DMS53 (cell line): ENCODE data around the gene PREX1.
"Not testable (repeated sequence)": the region's sequence is repeated elsewhere in the genome, so short reads cannot be mapped to it uniquely, and the experiment has no call there.

ENCODE experiments used
- DNase-seq: peaks from one replicate; lab custom pipeline; 2025; lab: John Stamatoyannopoulos, UW

Gene PREX1

GRCh38 chr20:48827855-48828733 lies at the start of gene PREX1:
Gene PREX1, minus strand, starts transcription at chr20:48827999. Its CDS starts 139 bp downstream, at chr20:48827860.
- no peak for DNase-seq

- no peak for DNase-seq
These were observed 49.5 kb upstream of the PREX1 start for GRCh38 chr20:48877304-48877703.

- DNase-seq, result no peak
These were observed 48.1 kb upstream of the PREX1 start for GRCh38 chr20:48875914-48876240.

- no peak for DNase-seq
These were observed 47.6 kb upstream of the PREX1 start for GRCh38 chr20:48875233-48875913.

- DNase-seq, result not testable (repeated sequence)
These were observed 41.6 kb upstream of the PREX1 start for GRCh38 chr20:48869442-48869841.

- no peak for DNase-seq
These were observed 39.1 kb upstream of the PREX1 start for GRCh38 chr20:48866936-48867335.

- no peak for DNase-seq
These were observed 37.0 kb upstream of the PREX1 start for GRCh38 chr20:48864738-48865318.

- no peak for DNase-seq
These were observed 36.5 kb upstream of the PREX1 start for GRCh38 chr20:48864254-48864653.

GRCh38 chr20:48862279-48862678 lies 34.5 kb upstream of the PREX1 start:
- DNase-seq, result no peak

GRCh38 chr20:48861444-48861843 lies 33.6 kb upstream of the PREX1 start:
- DNase-seq, result no peak

GRCh38 chr20:48858075-48858790 lies 30.4 kb upstream of the PREX1 start:
- DNase-seq, result no peak

- no peak for DNase-seq
These were observed 28.3 kb upstream of the PREX1 start for GRCh38 chr20:48856130-48856529.

- no peak for DNase-seq
These were observed 27.2 kb upstream of the PREX1 start for GRCh38 chr20:48855046-48855445.

- no peak for DNase-seq
These were observed 24.8 kb upstream of the PREX1 start for GRCh38 chr20:48852609-48853008.

GRCh38 chr20:48851579-48851978 lies 23.8 kb upstream of the PREX1 start:
- no peak for DNase-seq

GRCh38 chr20:48850977-48851299 lies 23.1 kb upstream of the PREX1 start:
- DNase-seq, result no peak

- DNase-seq, result no peak
These were observed 22.6 kb upstream of the PREX1 start for GRCh38 chr20:48850257-48850976.

- DNase-seq, result no peak
These were observed 22.0 kb upstream of the PREX1 start for GRCh38 chr20:48849779-48850178.

- no peak for DNase-seq
These were observed 21.5 kb upstream of the PREX1 start for GRCh38 chr20:48849299-48849698.

- no peak for DNase-seq
These were observed 19.9 kb upstream of the PREX1 start for GRCh38 chr20:48847498-48848205.
